CD4-positive, alpha-beta T cell (primary cell): ENCODE data around the gene ADAMTS12. TPM values are rescaled to one million over a fixed set of nuclear protein-coding genes. Genes with fewer than 3 reads are reported as not detected.

ENCODE experiments used
- ATAC-seq: fragments of 200-7000 bp; cut with Tn5 transposase; one replicate; pipeline ENCODE4 v1.10.0; 2022; ENCODE audit warnings: mild to moderate bottlenecking; ENCODE audit not compliant: poor library complexity
- CTCF ChIA-PET: fragments of 350-600 bp; sonication (Branson Sonifier 250); formaldehyde crosslinking; loops from one replicate; lab custom pipeline; 2021; ENCODE audit warnings: antibody characterized with exemption, inconsistent platforms; lab: Charles Lee
- POLR2A ChIA-PET: fragments of 350-600 bp; sonication (Branson Sonifier 250); formaldehyde crosslinking; loops from one replicate; lab custom pipeline; 2021; ENCODE audit warnings: antibody characterized with exemption, inconsistent platforms; lab: Charles Lee
- DNase-seq, 14 experiments: peaks; one replicate each; pipeline ENCODE4 v3.0.0-alpha.2; 2013 to 2020; ENCODE audit warnings: mixed read lengths in 2 of 14
- H3K27ac ChIP-seq, 2 donors: one replicate each; pipeline versions ENCODE4 v1.5.1 to v1.7.0; 2013; ENCODE audit warnings: low read length in 2 of 2, low read depth in 1 of 2, mild to moderate bottlenecking in 1 of 2
- H3K27me3 ChIP-seq, 2 experiments: 1 replicate in 1 of 2; 2 replicates in 1 of 2; pipeline versions ENCODE4 v1.6.1 to v1.7.0; 2013; ENCODE audit warnings: low read length in 2 of 2, control low read depth in 1 of 2, mild to moderate bottlenecking in 1 of 2, moderate library complexity in 1 of 2; ENCODE audit not compliant: insufficient read depth in 2 of 2, control insufficient read depth in 1 of 2
- H3K36me3 ChIP-seq: one replicate; pipeline ENCODE4 v1.6.1; 2013; ENCODE audit warnings: low read length, control low read depth; ENCODE audit not compliant: insufficient read depth
- H3K4me1 ChIP-seq: one replicate; pipeline ENCODE4 v1.6.1; 2013; ENCODE audit warnings: low read length, control low read depth; ENCODE audit not compliant: insufficient read depth
- H3K4me3 ChIP-seq: one replicate; pipeline ENCODE4 v1.5.1; 2013; ENCODE audit warnings: mild to moderate bottlenecking, low read length, moderate library complexity
- H3K9me3 ChIP-seq, 2 experiments: 1 replicate in 1 of 2; 2 replicates in 1 of 2; pipeline versions ENCODE4 v1.6.1 to v1.7.0; 2013; ENCODE audit warnings: low read length in 2 of 2, mild to moderate bottlenecking in 2 of 2, control low read depth in 1 of 2, moderate library complexity in 1 of 2; ENCODE audit not compliant: control insufficient read depth in 1 of 2, insufficient read depth in 1 of 2
- H3K27ac Mint-ChIP-seq: one replicate; pipeline ENCODE4 v1.8.0; 2020; ENCODE audit warnings: mixed read lengths
- H3K27me3 Mint-ChIP-seq: one replicate; pipeline ENCODE4 v1.8.0; 2021; ENCODE audit warnings: mixed read lengths
- H3K36me3 Mint-ChIP-seq: one replicate; pipeline ENCODE4 v1.8.0; 2021; ENCODE audit warnings: low read depth, mixed read lengths
- H3K4me1 Mint-ChIP-seq: one replicate; pipeline ENCODE4 v1.8.0; 2021; ENCODE audit warnings: low read depth, mixed read lengths
- H3K4me3 Mint-ChIP-seq: one replicate; pipeline ENCODE4 v1.8.0; 2020; ENCODE audit warnings: mild to moderate bottlenecking, mixed read lengths
- H3K9me3 Mint-ChIP-seq: one replicate; pipeline ENCODE4 v1.8.0; 2020; ENCODE audit warnings: mixed read lengths
- CTCF ChIP-seq: fragments of 200-600 bp; IDR thresholded peaks from one replicate; pipeline ENCODE4 v1.8.0; 2022; ENCODE audit warnings: antibody characterized with exemption, mild to moderate bottlenecking
- intact Hi-C, 2 experiments: fragments of 100-400 bp; cut with DNase I in 1 of 2; cut with micrococcal nuclease in 1 of 2; formaldehyde crosslinking; loops; one replicate each; pipeline versions ENCODE4 v1.15.1 to v1.9.0; 2023 to 2025; cut with DNase I, micrococcal nuclease
- total RNA-seq, 174 experiments: library from RNA in 2 of 174; stranded (reverse) in 2 of 174; gene quantifications; one replicate each; pipeline ENCODE4 v1.2.3 and lab custom pipeline; 2021 to 2026

Gene ADAMTS12
- total RNA-seq, 2 experiments from 2014 or later: 0.06 TPM; not detected in 1

- intact Hi-C loops: no loop called here
- H3K4me3 Mint-ChIP-seq: no peak overlapping the region
- POLR2A ChIA-PET: no interaction called here
- Histone ChIP-seq H3K36me3 (no peaks in the 10 kb centered on the region), H3K27me3 (no peaks in the 10 kb centered on the region), H3K4me1 (no peaks in the 10 kb centered on the region), H3K9me3 (peaks cover 0 to 4% of the 10 kb centered on the region in 2 experiments), H3K4me3 (no peak overlapping the region), H3K27ac (no peak overlapping the region)
- no peaks in the 10 kb centered on the region for H3K4me1 Mint-ChIP-seq
- no peaks in the 10 kb centered on the region for H3K27me3 Mint-ChIP-seq
- no peak overlapping the region for H3K27ac Mint-ChIP-seq
- peaks cover 7% of the 10 kb centered on the region for H3K9me3 Mint-ChIP-seq
- H3K36me3 Mint-ChIP-seq: no peaks in the 10 kb centered on the region
- DNase-seq: no peak
- ATAC-seq: no peak
- TF ChIP-seq CTCF: no peak
- CTCF ChIA-PET: no interaction called here
Measured at GRCh38 chr5:33701251-33701650, 190.5 kb downstream of the ADAMTS12 start.

DNA sequence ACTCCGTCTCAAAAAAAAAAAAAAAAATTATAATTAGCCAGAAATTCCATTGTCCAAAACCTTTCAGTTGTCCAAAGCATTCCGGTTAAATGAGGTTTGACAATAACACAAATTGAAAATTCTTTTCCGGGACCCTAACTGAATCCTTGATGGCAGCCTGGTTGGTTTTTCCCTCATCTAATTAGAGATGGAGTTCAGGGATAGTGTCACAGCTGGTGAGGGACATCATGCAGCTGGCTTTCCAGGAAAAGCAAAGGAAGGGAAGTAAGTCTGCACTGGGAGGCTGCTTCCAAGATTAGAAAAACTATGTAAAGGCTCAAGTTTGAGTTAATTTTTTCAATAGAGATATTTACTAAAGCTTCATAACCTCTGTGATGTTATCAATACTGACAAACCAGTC, 195.4 kb downstream of the ADAMTS12 start:
- Histone ChIP-seq H3K36me3 (no peaks in the 10 kb centered on the region), H3K9me3 (no peaks in the 10 kb centered on the region), H3K4me3 (no peak overlapping the region), H3K27me3 (no peaks in the 10 kb centered on the region), H3K27ac (no peak overlapping the region), H3K4me1 (no peaks in the 10 kb centered on the region)
- no peak overlapping the region for H3K27ac Mint-ChIP-seq
- peaks cover 5% of the 10 kb centered on the region for H3K27me3 Mint-ChIP-seq
- H3K36me3 Mint-ChIP-seq: no peaks in the 10 kb centered on the region
- CTCF ChIA-PET: no interaction called here
- DNase-seq (no peak), ATAC-seq (no peak)
- POLR2A ChIA-PET: no interaction called here
- H3K4me3 Mint-ChIP-seq: no peak overlapping the region
- TF ChIP-seq CTCF: no peak
- no peaks in the 10 kb centered on the region for H3K4me1 Mint-ChIP-seq
- intact Hi-C loops: no loop called here
- peaks cover 7% of the 10 kb centered on the region for H3K9me3 Mint-ChIP-seq

DNA sequence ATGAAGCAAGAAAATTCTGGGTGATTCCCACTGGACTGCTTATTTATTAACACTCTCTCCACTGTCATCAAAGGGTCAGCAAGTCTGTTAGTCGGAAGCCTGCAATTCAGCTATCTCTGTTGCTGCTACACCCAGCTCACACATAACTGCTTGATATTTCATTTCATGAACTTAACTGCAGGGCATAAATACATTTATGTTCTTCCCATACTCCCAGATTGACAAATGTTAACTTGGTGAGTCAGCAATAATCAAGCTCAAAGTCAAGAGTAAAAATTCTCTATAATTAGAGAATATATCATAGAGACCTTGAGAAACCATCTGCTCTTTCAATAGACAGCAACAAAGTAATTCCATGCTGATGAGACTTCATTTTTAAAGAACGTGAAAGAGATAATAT, 198.8 kb downstream of the ADAMTS12 start:
- ChIA-PET CTCF (no interaction called here), POLR2A (no interaction called here)
- Histone ChIP-seq H3K4me3 (no peak overlapping the region), H3K4me1 (no peaks in the 10 kb centered on the region), H3K36me3 (no peaks in the 10 kb centered on the region), H3K9me3 (no peaks in the 10 kb centered on the region), H3K27ac (no peak overlapping the region), H3K27me3 (no peaks in the 10 kb centered on the region)
- Mint-ChIP-seq H3K27me3 (peaks cover 5% of the 10 kb centered on the region), H3K36me3 (no peaks in the 10 kb centered on the region), H3K27ac (no peak overlapping the region), H3K4me3 (no peak overlapping the region), H3K9me3 (peaks cover 7% of the 10 kb centered on the region), H3K4me1 (no peaks in the 10 kb centered on the region)
- no peak for TF ChIP-seq CTCF
- intact Hi-C loops: no loop called here
- DNase-seq (no peak), ATAC-seq (no peak)
